Hematopoietic multipotent progenitor cell treated with erythropoietin and hydrocortisone succinate and interleukin-3 and kit ligand, for 17 days (in vitro differentiated cells): Measurements from ENCODE around the gene PRR15L.
"Not testable (repeated sequence)": the region's sequence is repeated elsewhere in the genome, so short reads cannot be mapped to it uniquely, and the experiment has no call there.

ENCODE experiments used
- DNase-seq: peaks from one replicate; pipeline ENCODE4 v3.0.0-alpha.2; 2015; ENCODE audit warnings: low spot score

Gene PRR15L

GRCh38 chr17:47935468-47935867 lies 22.2 kb downstream of the PRR15L start:
- not testable (repeated sequence) for DNase-seq

GRCh38 chr17:47934856-47935255 lies 22.8 kb downstream of the PRR15L start:
- no peak for DNase-seq

DNA sequence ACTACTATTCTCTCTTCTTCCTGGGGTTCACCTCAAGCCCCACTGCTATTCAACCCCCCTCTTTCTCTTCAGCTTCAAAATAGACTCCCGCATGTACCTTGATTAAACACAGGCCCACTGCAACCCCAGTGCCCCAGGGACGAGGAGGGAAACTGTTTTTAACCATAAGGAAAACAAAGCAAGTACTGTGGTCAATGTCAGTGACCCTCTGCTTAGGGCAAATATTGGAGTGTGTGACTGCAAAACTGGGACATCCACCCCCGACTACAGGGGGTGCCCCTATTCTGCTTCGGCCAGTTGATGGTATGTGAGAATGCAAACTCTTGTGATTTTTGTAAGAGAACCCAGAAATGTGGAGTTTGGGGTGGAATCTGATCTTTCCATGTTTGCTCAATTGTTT lies 25.8 kb downstream of the PRR15L start:
- no peak for DNase-seq

DNA sequence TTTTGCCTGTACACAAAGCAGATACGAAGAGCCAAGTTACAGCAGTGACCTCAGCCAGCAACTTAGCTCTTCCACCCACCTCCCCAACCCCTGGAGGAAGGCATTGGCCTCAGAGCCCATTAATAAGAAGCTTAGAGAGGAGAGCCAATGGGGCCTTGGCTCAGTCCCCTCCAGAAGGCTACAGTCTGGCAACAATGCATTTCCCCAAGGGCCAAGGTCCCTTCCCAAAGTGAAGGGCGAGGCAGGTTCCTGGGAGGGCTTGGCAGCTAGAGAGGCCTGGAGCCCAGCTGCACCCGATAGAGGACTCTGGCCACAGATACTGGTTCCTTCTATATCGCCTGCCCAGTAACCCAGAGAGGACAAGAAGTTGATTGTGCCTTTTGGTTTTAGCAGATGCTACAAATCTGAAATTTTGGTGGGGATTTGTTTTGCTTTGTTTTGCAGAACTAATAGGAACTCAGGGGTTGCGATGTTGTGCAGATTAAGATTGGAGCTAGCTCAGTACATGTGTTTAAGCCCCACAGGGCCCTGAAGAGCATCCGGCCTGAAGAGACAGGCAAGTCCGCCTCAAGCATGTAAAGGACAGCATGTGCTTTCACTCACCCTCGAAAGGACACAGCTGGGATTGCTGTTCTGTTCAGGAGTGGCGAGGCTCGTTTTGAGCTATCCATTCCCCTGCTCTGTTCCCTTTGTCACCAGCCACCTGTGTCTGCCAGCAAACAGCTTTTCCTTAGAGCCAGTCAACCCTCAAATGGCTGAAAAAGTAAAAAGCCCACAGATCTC lies 28.3 kb downstream of the PRR15L start:
- no peak for DNase-seq

DNA sequence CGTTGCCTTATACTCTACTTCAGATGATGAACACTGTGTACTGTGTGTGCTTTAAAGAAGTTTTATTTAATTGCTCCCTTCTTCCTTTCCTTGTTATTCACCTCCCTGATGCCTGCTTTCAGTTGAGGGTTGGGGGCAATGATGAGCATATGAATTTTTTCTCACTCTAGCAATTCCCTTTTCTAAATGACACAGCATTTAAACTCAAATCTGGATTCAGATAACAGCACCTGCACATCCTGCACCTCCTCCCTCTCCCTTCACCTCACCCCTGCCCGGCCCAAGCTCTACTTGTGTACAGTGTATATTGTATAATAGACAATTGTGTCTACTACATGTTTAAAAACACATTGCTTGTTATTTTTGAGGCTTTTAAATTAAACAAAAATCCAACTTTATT lies 29.3 kb downstream of the PRR15L start:
- DNase-seq, result no peak

DNA sequence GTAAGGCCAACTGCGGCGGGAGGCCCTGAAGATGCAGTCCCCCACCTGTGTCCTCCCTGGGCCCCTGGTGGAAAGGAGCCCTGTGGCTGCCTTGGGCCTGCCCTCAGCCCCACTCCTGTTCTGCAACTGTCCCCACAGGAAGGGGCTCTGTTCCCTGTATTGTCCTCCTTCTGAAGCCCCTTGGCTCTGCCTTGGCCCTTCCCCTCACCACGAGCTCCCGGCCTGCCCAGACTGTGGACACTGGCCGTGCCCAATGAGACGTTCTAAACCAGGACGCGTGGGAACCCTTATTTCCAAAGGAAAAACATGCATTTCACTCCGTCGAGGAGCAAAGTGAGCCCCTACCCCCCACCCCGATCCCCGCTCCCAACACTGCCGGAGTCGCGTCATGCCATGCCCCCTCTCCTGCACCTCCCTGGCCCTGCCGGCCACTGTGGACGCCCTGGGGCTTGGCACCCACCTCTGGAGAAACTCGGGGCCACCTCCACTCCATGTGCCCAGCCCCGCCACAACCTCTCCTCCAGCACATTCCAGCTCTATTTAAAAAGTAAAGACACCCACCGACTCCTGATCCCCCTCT lies 29.8 kb downstream of the PRR15L start:
- no peak for DNase-seq

GRCh38 chr17:47925678-47925988 lies 32.0 kb downstream of the PRR15L start:
- no peak for DNase-seq

GRCh38 chr17:47924785-47925677 lies 32.7 kb downstream of the PRR15L start:
- no peak for DNase-seq

- DNase-seq, result not testable (repeated sequence)
Measured at GRCh38 chr17:47919889-47920288, 37.8 kb downstream of the PRR15L start.

- no peak for DNase-seq
Measured at GRCh38 chr17:47918991-47919390, 38.7 kb downstream of the PRR15L start.

GRCh38 chr17:47918006-47918405 lies 39.7 kb downstream of the PRR15L start:
- no peak for DNase-seq

- DNase-seq, result no peak
Measured at GRCh38 chr17:47917581-47917980, 40.1 kb downstream of the PRR15L start.

- no peak for DNase-seq
Measured at GRCh38 chr17:47916489-47917208, 41.0 kb downstream of the PRR15L start.

GRCh38 chr17:47915776-47916398 lies 41.8 kb downstream of the PRR15L start:
- DNase-seq, result no peak

GRCh38 chr17:47914306-47914948 lies 43.3 kb downstream of the PRR15L start:
- no peak for DNase-seq

GRCh38 chr17:47913050-47913449 lies 44.6 kb downstream of the PRR15L start:
- no peak for DNase-seq

GRCh38 chr17:47907932-47908562 lies 49.6 kb downstream of the PRR15L start:
- DNase-seq, result no peak

GRCh38 chr17:47906443-47906842 lies 51.2 kb downstream of the PRR15L start:
- DNase-seq, result no peak

DNA sequence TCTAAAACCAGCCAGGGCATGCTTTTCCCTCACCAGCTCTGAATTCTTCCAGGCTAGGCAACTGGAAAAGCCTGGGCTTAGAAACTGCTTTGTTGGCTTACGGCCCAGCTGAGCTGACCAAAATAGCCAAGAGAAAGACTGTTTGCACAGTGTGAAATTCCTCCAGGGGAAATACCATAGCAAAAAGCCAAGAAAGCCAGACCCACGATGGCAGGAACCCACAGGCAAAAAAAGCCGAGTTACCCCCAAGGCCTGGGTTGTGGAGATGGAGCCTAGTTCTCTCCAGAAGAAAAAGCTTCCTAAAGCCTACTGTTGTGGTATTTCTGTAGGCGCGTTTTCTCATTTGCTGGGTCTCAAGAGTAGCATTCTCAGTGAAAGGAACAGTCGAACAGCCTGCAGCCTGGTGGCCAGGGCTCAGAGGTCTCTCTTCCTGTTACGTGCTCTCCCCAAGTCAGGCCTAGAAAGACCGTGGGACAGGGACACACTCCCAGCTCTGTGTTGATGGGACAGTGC lies 52.4 kb downstream of the PRR15L start:
- DNase-seq, result no peak

GRCh38 chr17:47902039-47902744 lies 55.5 kb downstream of the PRR15L start:
- DNase-seq, result no peak
